Cardiac muscle cell (in vitro differentiated cells and primary cell): Measurements from ENCODE around the gene ERBB3. TPM values are rescaled to one million over a fixed set of nuclear protein-coding genes. Genes with fewer than 3 reads are reported as not detected.
"Not testable (repeated sequence)": the region's sequence is repeated elsewhere in the genome, so short reads cannot be mapped to it uniquely, and the experiment has no call there.

ENCODE experiments used
- DNase-seq, 2 donors: peaks; one replicate each; pipeline versions ENCODE4 v3.0.0 to v3.0.0-alpha.2; 2010 to 2017; ENCODE audit warnings: low read depth in 1 of 2, low spot score in 1 of 2
- H3K27ac ChIP-seq: fragments of 200-600 bp; sonication (generic); 2 replicates; pipeline ENCODE4 v1.5.1; 2016
- H3K27me3 ChIP-seq: fragments of 200-600 bp; sonication (generic); 2 replicates; pipeline ENCODE4 v1.6.0; 2016; ENCODE audit warnings: control low read depth
- H3K36me3 ChIP-seq: fragments of 200-600 bp; sonication (generic); 2 replicates; pipeline ENCODE4 v1.5.1; 2016; ENCODE audit warnings: control low read depth
- H3K4me1 ChIP-seq: fragments of 200-600 bp; sonication (generic); 2 replicates; pipeline ENCODE4 v1.8.1; 2017; ENCODE audit warnings: low read depth, mild to moderate bottlenecking, mixed run types
- H3K4me3 ChIP-seq: fragments of 200-600 bp; sonication (generic); 2 replicates; pipeline ENCODE4 v1.5.1; 2016; ENCODE audit warnings: mild to moderate bottlenecking
- H3K9me3 ChIP-seq: fragments of 200-600 bp; sonication (generic); 2 replicates; pipeline ENCODE4 v1.5.1; 2017; ENCODE audit warnings: low read depth, mild to moderate bottlenecking, control low read depth
- polyA plus RNA-seq: library from polyadenylated mRNA; unstranded; fragments of >200 nt; fragmentation: Nextera tagmentation; extraction: Ambion mirVana; gene quantifications from 2 replicates; pipeline ENCODE4 v1.2.1, GENCODE V29; 2016
- total RNA-seq: library from RNA; depleted of rRNA; stranded (reverse); fragments of >200 nt; gene quantifications from 2 replicates; pipeline ENCODE4 v1.2.3, GENCODE V29; 2016
- TF ChIP-seq, protein P1 (sequence below): IDR thresholded peaks from 2 replicates; pipeline ENCODE4 v1.5.1; 2012; ENCODE audit warnings: low read depth, mild to moderate bottlenecking, low read length

Gene ERBB3
- total and polyA plus RNA-seq, 2 experiments from 2014 or later = 10.5 to 22.0 TPM

DNA sequence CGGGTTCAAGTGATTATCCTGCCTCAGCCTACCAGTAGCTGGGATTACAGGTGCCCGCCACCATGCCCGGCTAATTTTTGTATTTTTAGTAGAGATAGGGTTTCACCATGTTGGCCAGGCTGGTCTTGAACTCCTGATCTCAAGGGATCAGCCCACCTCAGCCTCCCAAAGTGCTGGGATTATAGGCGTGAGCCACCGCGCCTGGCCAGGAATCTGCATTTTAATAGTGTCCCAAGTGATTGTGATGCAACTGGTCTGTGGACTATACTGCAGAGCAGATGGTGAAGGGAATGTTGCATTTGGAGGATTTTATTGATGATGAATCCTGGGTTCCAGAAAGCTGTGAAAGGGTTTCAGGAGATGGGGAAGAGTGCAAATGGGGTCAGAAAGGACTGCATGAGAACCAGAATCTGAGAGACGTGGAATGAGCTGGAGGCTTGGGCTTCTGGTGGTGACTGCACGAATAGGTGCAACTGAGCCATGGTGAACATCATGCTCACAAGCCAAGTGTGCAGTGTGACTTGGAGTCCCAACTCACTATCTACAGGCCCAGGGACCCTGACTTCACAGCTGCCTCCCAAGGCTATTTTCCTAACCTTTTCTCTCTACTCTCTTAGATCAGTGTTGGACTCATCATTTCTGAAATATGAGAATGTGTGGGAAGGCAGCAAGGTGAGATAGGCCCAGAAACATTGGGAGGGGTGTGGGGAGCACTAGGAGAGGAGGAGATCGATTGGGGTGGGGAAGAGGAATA lies 33.8 kb upstream of the ERBB3 start:
- peaks cover 26% of the 10 kb centered on the region for H3K36me3 ChIP-seq
- DNase-seq = no peak
- H3K9me3 ChIP-seq = no peaks in the 10 kb centered on the region
- TF ChIP-seq, protein P1, sequence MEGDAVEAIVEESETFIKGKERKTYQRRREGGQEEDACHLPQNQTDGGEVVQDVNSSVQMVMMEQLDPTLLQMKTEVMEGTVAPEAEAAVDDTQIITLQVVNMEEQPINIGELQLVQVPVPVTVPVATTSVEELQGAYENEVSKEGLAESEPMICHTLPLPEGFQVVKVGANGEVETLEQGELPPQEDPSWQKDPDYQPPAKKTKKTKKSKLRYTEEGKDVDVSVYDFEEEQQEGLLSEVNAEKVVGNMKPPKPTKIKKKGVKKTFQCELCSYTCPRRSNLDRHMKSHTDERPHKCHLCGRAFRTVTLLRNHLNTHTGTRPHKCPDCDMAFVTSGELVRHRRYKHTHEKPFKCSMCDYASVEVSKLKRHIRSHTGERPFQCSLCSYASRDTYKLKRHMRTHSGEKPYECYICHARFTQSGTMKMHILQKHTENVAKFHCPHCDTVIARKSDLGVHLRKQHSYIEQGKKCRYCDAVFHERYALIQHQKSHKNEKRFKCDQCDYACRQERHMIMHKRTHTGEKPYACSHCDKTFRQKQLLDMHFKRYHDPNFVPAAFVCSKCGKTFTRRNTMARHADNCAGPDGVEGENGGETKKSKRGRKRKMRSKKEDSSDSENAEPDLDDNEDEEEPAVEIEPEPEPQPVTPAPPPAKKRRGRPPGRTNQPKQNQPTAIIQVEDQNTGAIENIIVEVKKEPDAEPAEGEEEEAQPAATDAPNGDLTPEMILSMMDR = no peak
- H3K27ac ChIP-seq = peak overlapping the region; percentile 37
- no peaks in the 10 kb centered on the region for H3K27me3 ChIP-seq
- H3K4me3 ChIP-seq = no peak overlapping the region
- peaks cover 8% of the 10 kb centered on the region for H3K4me1 ChIP-seq

DNA sequence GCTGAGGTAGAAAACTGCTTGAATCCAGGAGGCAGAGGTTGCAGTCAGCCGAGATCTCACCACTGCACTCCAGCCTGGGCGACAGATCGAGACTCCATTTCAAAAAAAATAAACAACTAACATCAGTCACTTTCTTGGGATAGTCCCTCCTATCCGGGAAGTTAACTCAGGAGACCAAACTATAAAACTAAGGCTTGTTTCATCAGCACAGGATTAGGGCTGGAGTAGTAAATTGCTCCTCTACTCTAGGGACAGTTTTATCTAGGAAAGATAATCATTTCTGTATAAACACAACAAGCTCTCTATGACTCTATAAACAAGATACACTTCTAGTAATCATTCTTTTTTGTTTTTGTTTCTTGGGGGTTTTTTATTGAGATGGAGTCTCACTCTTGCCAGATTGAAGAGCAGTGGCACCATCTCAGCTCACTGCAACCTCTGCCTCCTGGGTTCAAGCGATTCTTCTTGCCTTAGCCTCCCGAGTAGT lies 26.5 kb upstream of the ERBB3 start:
- Histone ChIP-seq H3K9me3 (no peaks in the 10 kb centered on the region), H3K36me3 (no peaks in the 10 kb centered on the region), H3K27me3 (no peaks in the 10 kb centered on the region), H3K4me3 (no peak overlapping the region), H3K4me1 (no peaks in the 10 kb centered on the region), H3K27ac (no peak overlapping the region)
- no peak for DNase-seq
- TF ChIP-seq, protein P1 = no peak

DNA sequence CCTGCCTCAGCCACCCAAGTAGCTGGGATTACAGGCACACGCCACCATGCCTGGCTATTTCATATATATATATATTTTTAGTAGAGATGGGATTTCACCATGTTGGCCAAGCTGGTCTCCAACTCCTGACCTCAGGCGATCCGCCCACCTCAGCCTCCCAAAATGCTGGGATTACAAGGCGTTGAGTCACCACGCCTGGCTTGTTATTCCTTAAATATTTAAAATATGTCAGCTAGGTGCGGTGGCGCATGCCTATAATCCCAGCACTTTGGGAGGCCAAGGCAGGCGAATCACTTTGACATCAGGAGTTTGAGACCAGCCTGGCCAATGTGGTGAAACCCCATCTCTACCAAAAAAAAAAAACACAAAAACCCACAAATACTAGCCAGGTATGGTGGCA lies 20.0 kb upstream of the ERBB3 start:
- not testable (repeated sequence) for H3K27ac ChIP-seq, H3K9me3 ChIP-seq, H3K4me1 ChIP-seq, H3K4me3 ChIP-seq, H3K36me3 ChIP-seq, H3K27me3 ChIP-seq
- peak in 1 of 2 donors; percentile 62 for DNase-seq

DNA sequence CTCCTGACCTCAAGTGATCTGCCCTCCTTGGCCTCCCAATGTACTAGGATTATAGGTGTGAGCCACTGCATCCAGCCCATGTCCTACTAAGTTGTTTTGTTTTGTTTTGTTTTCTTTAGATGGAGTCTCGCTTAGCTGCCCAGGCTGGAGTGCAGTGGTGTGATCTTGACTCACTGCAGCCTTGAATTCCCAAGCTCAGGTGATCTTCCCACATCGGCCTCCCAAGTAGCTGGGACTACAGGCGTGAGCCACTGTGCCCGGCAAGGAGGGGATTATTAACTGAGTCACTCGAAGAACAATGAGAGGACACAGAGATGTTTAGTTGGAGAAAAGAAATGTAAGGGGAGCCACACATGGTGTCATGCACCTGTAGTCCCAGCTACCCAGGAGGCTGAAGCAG lies 18.0 kb upstream of the ERBB3 start:
- Histone ChIP-seq H3K27me3 (no peaks in the 10 kb centered on the region), H3K4me3 (no peak overlapping the region), H3K4me1 (no peaks in the 10 kb centered on the region), H3K36me3 (no peaks in the 10 kb centered on the region), H3K27ac (no peak overlapping the region), H3K9me3 (no peaks in the 10 kb centered on the region)
- TF ChIP-seq, protein P1 = no peak
- no peak for DNase-seq

DNA sequence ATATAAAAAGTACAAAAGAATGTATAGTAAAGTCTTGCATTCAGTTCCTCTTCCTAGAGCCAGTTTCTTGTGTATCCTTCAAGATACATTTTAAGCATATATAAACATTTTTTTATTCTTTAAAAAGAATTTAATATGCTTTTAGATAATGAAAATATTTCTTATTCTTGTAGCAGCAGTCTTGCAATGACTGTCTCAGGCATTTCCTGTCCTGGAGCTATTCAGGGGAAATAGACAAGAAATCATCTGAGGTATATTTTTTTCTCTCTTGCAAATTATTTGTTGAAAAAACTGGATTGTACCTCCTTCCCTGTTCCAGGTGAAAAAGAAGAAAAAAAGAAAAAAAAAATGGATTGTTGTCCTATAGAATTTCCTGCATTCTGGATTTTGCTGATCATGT lies 17.0 kb upstream of the ERBB3 start:
- no peaks in the 10 kb centered on the region for H3K27me3 ChIP-seq
- H3K27ac ChIP-seq = no peak overlapping the region
- H3K4me1 ChIP-seq = no peaks in the 10 kb centered on the region

DNA sequence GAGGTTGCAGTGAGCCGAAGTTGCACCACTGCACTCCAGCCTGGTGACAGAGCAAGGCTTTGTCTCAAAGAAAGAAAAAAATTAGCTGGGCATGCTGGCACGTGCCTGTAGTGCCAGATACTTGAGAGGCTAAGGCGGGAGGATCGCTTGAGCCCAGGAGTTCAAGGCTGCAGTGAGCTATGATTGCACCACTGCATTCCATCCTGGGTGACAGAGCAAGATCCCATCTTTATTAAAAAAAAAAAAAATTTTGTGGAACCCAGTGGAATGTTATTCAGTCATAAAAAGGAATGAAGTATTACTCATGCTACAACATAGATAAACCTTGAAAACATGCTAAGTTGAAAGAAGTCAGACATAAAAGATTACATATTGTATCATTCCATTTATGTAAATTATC lies 8.3 kb upstream of the ERBB3 start:
- Histone ChIP-seq H3K4me1 (no peaks in the 10 kb centered on the region), H3K27ac (no peak overlapping the region), H3K27me3 (no peaks in the 10 kb centered on the region), H3K9me3 (no peaks in the 10 kb centered on the region), H3K36me3 (no peaks in the 10 kb centered on the region), H3K4me3 (no peak overlapping the region)
- TF ChIP-seq, protein P1 = no peak
- peak in 1 of 2 donors; percentile 20 for DNase-seq

More for the DNA sequence above, 17.0 kb upstream of the ERBB3 start:
- H3K4me3 ChIP-seq = no peak overlapping the region
- peak in 1 of 2 donors; percentile 20 for DNase-seq
- H3K36me3 ChIP-seq = no peaks in the 10 kb centered on the region
- no peaks in the 10 kb centered on the region for H3K9me3 ChIP-seq
- TF ChIP-seq, protein P1 = no peak
